Natural killer cell (primary cell): ENCODE measurements around the gene HLA-E. TPM values are rescaled to one million over a fixed set of nuclear protein-coding genes. Genes with fewer than 3 reads are reported as not detected.
"Not testable (repeated sequence)": the region's sequence is repeated elsewhere in the genome, so short reads cannot be mapped to it uniquely, and the experiment has no call there.

Experiments
- ATAC-seq, 3 donors: fragments of 150-1000 bp in 2 of 3; fragments of 200-7000 bp in 1 of 3; cut with Tn5 transposase; 1 replicate in 1 of 3; 2 replicates in 2 of 3; pipeline ENCODE4 v1.10.0; 2021; ENCODE audit warnings: mild to moderate bottlenecking in 2 of 3, moderate library complexity in 2 of 3
- DNase-seq, 2 donors: peaks; one replicate each; pipeline versions ENCODE4 v3.0.0 to v3.0.0-alpha.2; 2013 to 2021; ENCODE audit warnings: mixed read lengths in 1 of 2
- H3K27ac ChIP-seq: one replicate; pipeline ENCODE4 v1.5.1; 2013; ENCODE audit warnings: mild to moderate bottlenecking, low read length
- H3K27me3 ChIP-seq: one replicate; pipeline ENCODE4 v1.6.1; 2013; ENCODE audit warnings: low read length; ENCODE audit not compliant: control insufficient read depth, insufficient read depth
- H3K36me3 ChIP-seq: one replicate; pipeline ENCODE4 v1.6.1; 2013; ENCODE audit warnings: low read length; ENCODE audit not compliant: control insufficient read depth, insufficient read depth
- H3K4me1 ChIP-seq: one replicate; pipeline ENCODE4 v1.6.1; 2013; ENCODE audit warnings: low read length; ENCODE audit not compliant: control insufficient read depth, insufficient read depth
- H3K4me3 ChIP-seq: one replicate; pipeline ENCODE4 v1.5.1; 2013; ENCODE audit warnings: low read length
- H3K9me3 ChIP-seq: one replicate; pipeline ENCODE4 v1.6.1; 2013; ENCODE audit warnings: low read length; ENCODE audit not compliant: control insufficient read depth, insufficient read depth
- H3K27ac Mint-ChIP-seq, 2 donors: one replicate each; pipeline ENCODE4 v1.8.0; 2022; ENCODE audit warnings: mild to moderate bottlenecking in 2 of 2, mixed read lengths in 2 of 2, moderate library complexity in 1 of 2
- H3K27me3 Mint-ChIP-seq, 2 donors: one replicate each; pipeline ENCODE4 v1.8.0; 2022; ENCODE audit warnings: low read depth in 2 of 2, mixed read lengths in 2 of 2
- H3K36me3 Mint-ChIP-seq: one replicate; pipeline ENCODE4 v1.8.0; 2022; ENCODE audit warnings: mixed read lengths
- H3K4me1 Mint-ChIP-seq, 2 donors: one replicate each; pipeline ENCODE4 v1.8.0; 2022; ENCODE audit warnings: mixed read lengths in 2 of 2
- H3K4me3 Mint-ChIP-seq: one replicate; pipeline ENCODE4 v1.8.0; 2022; ENCODE audit warnings: mild to moderate bottlenecking, moderate library complexity, mixed read lengths
- H3K9me3 Mint-ChIP-seq, 2 donors: one replicate each; pipeline ENCODE4 v1.8.0; 2022; ENCODE audit warnings: mixed read lengths in 2 of 2
- CTCF ChIP-seq: fragments of 200-600 bp; IDR thresholded peaks from one replicate; pipeline ENCODE4 v1.8.0; 2022; ENCODE audit warnings: antibody characterized with exemption
- WGBS: methylation state at CpG from one replicate; pipeline ENCODE4 v1.1.7; 2013; ENCODE audit warnings: missing lambda C conversion rate; ENCODE audit not compliant: insufficient coverage; 5-methylcytosine and 5-hydroxymethylcytosine counted together
- intact Hi-C: fragments of 100-400 bp; cut with micrococcal nuclease; formaldehyde crosslinking; loops from one replicate; pipeline ENCODE4 v1.14.2; 2022
- total RNA-seq, 4 donors: library from RNA; stranded (reverse); fragments of 120-200 nt in 1 of 4; gene quantifications; one replicate each; pipeline versions ENCODE4 v1.2.3 to v1.2.4, GENCODE V29; 2013 to 2022

The HLA-E gene
- total RNA-seq, 3 donors from 2014 or later (not counting 1 experiment from before 2014, with no cell fraction given), result 1,807 to 2,048 (median 1,904) TPM

GRCh38 chr6:30480536-30481156, 8.7 kb upstream of the HLA-E start:
- Mint-ChIP-seq H3K4me3 (peak overlapping the region; percentile 39), H3K36me3 (no peaks in the 10 kb centered on the region), H3K27me3 (peaks cover 46 to 60% of the 10 kb centered on the region in 2 donors), H3K9me3 (no peaks in the 10 kb centered on the region), H3K4me1 (peaks cover 13% of the 10 kb centered on the region in 2 donors), H3K27ac (peak overlapping the region; percentile 1 to 45)
- TF ChIP-seq CTCF, result no peak
- WGBS, result 3% methylated on average over 18 of the region's 18 CpGs
- Histone ChIP-seq H3K4me3 (no peak overlapping the region), H3K9me3 (no peaks in the 10 kb centered on the region), H3K4me1 (peaks cover 21% of the 10 kb centered on the region), H3K27ac (no peak overlapping the region), H3K36me3 (no peaks in the 10 kb centered on the region), H3K27me3 (peaks cover 45% of the 10 kb centered on the region)
- ATAC-seq (peak; percentile 70 to 89 (median 89)), DNase-seq (peak; percentile 52 to 87)
- intact Hi-C loops, result loop anchor here (5.0 kb wide), 1 partner anchor 137 kb away; the partner anchor contains the start of genes MRPS18B and PPP1R10

- Histone ChIP-seq H3K4me1 (peaks cover 21% of the 10 kb centered on the region), H3K27ac (no peak overlapping the region), H3K4me3 (no peak overlapping the region), H3K27me3 (peaks cover 42% of the 10 kb centered on the region), H3K9me3 (no peaks in the 10 kb centered on the region), H3K36me3 (no peaks in the 10 kb centered on the region)
- 10% methylated on average over 33 of the region's 33 CpGs for WGBS
- DNase-seq, result peak in 1 of 2 donors; percentile 46
- intact Hi-C loops, result loop anchor here (5.0 kb wide), 1 partner anchor 136 kb away; the partner anchor contains the start of genes MRPS18B and PPP1R10
- H3K36me3 Mint-ChIP-seq, result no peaks in the 10 kb centered on the region
- H3K27me3 Mint-ChIP-seq, result peaks cover 42 to 55% of the 10 kb centered on the region in 2 donors
- H3K9me3 Mint-ChIP-seq, result no peaks in the 10 kb centered on the region
- ATAC-seq, result no peak
- peaks cover 13% of the 10 kb centered on the region in 2 donors for H3K4me1 Mint-ChIP-seq
- no peak for TF ChIP-seq CTCF
- H3K4me3 Mint-ChIP-seq, result no peak overlapping the region
- H3K27ac Mint-ChIP-seq, result peak overlapping the region; percentile 1 to 45
Observed at GRCh38 chr6:30481211-30481964, 7.9 kb upstream of the HLA-E start.

GRCh38 chr6:30481965-30482644, 7.2 kb upstream of the HLA-E start:
- intact Hi-C loops, result loop anchor here (1.0 to 5.0 kb wide), 3 partner anchors 135 to 241 kb away; partner anchors contain the start of genes DHX16, MRPS18B and PPP1R10
- DNase-seq, result peak; percentile 78 to 91
- peaks cover 21% of the 10 kb centered on the region for H3K4me1 ChIP-seq
- H3K27me3 Mint-ChIP-seq, result peaks cover 41 to 53% of the 10 kb centered on the region in 2 donors
- ATAC-seq, result peak; percentile 78 to 86 (median 83)
- H3K9me3 ChIP-seq, H3K36me3 ChIP-seq, H3K4me3 Mint-ChIP-seq, H3K9me3 Mint-ChIP-seq, H3K27ac Mint-ChIP-seq, H3K36me3 Mint-ChIP-seq, H3K27ac ChIP-seq, H3K4me3 ChIP-seq: not testable (repeated sequence)
- peak; percentile 81 for TF ChIP-seq CTCF
- H3K4me1 Mint-ChIP-seq, result peaks cover 13% of the 10 kb centered on the region in 2 donors
- peaks cover 42% of the 10 kb centered on the region for H3K27me3 ChIP-seq
- WGBS, result 5% methylated on average over 19 of the region's 19 CpGs
